GM12891 (cell line): ENCODE measurements around the gene IKZF2.

Source experiments
- PAX5 ChIP-seq: IDR thresholded peaks from 2 replicates; pipeline ENCODE4 v1.6.1; 2011; ENCODE audit warnings: low read length, moderate library complexity, mild to moderate bottlenecking; ENCODE audit not compliant: insufficient read depth, severe bottlenecking
- POLR2A ChIP-seq: IDR thresholded peaks from 2 replicates; pipeline ENCODE4 v1.6.1; 2011; ENCODE audit warnings: low read depth, low read length, control low read depth
- POLR2AphosphoS5 ChIP-seq: IDR thresholded peaks from 2 replicates; pipeline ENCODE4 v1.6.1; 2011; ENCODE audit warnings: low read depth, low read length, control low read depth
- POU2F2 ChIP-seq: IDR thresholded peaks from 2 replicates; pipeline ENCODE4 v1.6.1; 2011; ENCODE audit warnings: low read depth, mild to moderate bottlenecking, control low read depth, low read length, moderate library complexity
- SPI1 ChIP-seq: IDR thresholded peaks from 2 replicates; pipeline ENCODE4 v1.6.1; 2011; ENCODE audit warnings: low read depth, low read length, control low read depth
- TAF1 ChIP-seq: IDR thresholded peaks from 2 replicates; pipeline ENCODE4 v1.6.1; 2011; ENCODE audit warnings: low read depth, low read length, control low read depth

DNA sequence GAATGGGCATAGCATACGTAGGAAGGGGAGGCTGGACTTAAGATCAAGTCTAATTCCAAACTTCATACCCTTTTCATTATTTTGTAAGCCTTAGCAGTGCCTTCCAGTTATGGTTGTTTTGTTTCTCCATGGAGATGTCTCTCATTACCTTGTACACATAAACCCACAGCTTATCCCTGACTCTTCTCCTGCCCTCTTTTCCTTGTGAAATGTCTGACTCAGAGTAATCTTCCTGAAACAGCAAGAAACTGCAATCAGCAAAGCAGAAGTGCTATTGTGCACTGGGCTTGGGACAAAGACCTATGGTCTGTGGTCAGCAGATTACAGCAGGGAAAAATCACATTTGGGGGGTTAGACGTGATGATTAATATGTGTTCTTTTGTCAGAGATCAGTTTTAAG lies 176.7 kb downstream of the IKZF2 start:
- TF ChIP-seq POLR2A (no peak), SPI1 (no peak), POLR2AphosphoS5 (no peak), TAF1 (no peak), PAX5 (no peak), POU2F2 (no peak)
